HEK293 (cell line): ENCODE measurements around the gene ME3.
A peak's percentile ranks its signal among the peaks of the same experiment; 100 is the strongest.

Experiments used
- FEZF1 ChIP-seq: fragments of 450-650 bp; formaldehyde crosslinking; IDR thresholded peaks from 2 replicates; pipeline ENCODE4 v1.5.1; 2016; ENCODE audit warnings: missing biosample characterization, missing genetic modification characterization
- KLF1 ChIP-seq: fragments of 450-650 bp; formaldehyde crosslinking; IDR thresholded peaks from 2 replicates; pipeline ENCODE4 v1.5.1; 2016; ENCODE audit warnings: missing biosample characterization, missing genetic modification characterization
- KLF10 ChIP-seq: fragments of 450-650 bp; IDR thresholded peaks from 2 replicates; pipeline ENCODE4 v1.5.1; 2018; ENCODE audit warnings: missing biosample characterization, mild to moderate bottlenecking, missing genetic modification characterization
- MEIS1 ChIP-seq: sonication (generic); formaldehyde crosslinking; IDR thresholded peaks from 2 replicates; pipeline ENCODE4 v1.8.1; 2022; ENCODE audit warnings: missing genetic modification reagents, mild to moderate bottlenecking, borderline replicate concordance
- SALL2 ChIP-seq: fragments of 450-650 bp; formaldehyde crosslinking; IDR thresholded peaks from 2 replicates; pipeline ENCODE4 v1.5.0; 2017; ENCODE audit warnings: missing biosample characterization, mild to moderate bottlenecking, missing genetic modification characterization, borderline replicate concordance
- SP7 ChIP-seq: fragments of 450-650 bp; formaldehyde crosslinking; IDR thresholded peaks from 2 replicates; pipeline ENCODE4 v1.5.1; 2016; ENCODE audit warnings: missing biosample characterization, missing genetic modification characterization
- TRIM28 ChIP-seq: IDR thresholded peaks from 2 replicates; pipeline ENCODE4 v1.6.1; 2011; ENCODE audit warnings: low read length, control low read depth, borderline replicate concordance
- ZIC2 ChIP-seq: fragments of 450-650 bp; formaldehyde crosslinking; IDR thresholded peaks from 2 replicates; pipeline ENCODE4 v1.5.1; 2016; ENCODE audit warnings: missing biosample characterization, missing genetic modification characterization
- ZNF112 ChIP-seq: fragments of 450-650 bp; formaldehyde crosslinking; IDR thresholded peaks from 2 replicates; pipeline ENCODE4 v1.5.0; 2017; ENCODE audit warnings: missing biosample characterization, missing genetic modification characterization
- ZNF211 ChIP-seq: fragments of 450-650 bp; formaldehyde crosslinking; IDR thresholded peaks from 2 replicates; pipeline ENCODE4 v1.5.1; 2016; ENCODE audit warnings: low read depth, missing biosample characterization, missing genetic modification characterization
- ZNF324 ChIP-seq: fragments of 450-650 bp; formaldehyde crosslinking; IDR thresholded peaks from 2 replicates; pipeline ENCODE4 v1.5.1; 2016; ENCODE audit warnings: missing biosample characterization, missing genetic modification characterization
- ZNF394 ChIP-seq: fragments of 450-650 bp; formaldehyde crosslinking; IDR thresholded peaks from 2 replicates; pipeline ENCODE4 v1.5.1; 2016; ENCODE audit warnings: missing biosample characterization, missing genetic modification characterization, mild to moderate bottlenecking, moderate library complexity, borderline replicate concordance
- ZNF629 ChIP-seq: fragments of 450-650 bp; formaldehyde crosslinking; IDR thresholded peaks from 2 replicates; pipeline ENCODE4 v1.5.1; 2017; ENCODE audit warnings: missing biosample characterization, missing genetic modification characterization
- ZNF707 ChIP-seq: fragments of 450-650 bp; formaldehyde crosslinking; IDR thresholded peaks from 2 replicates; pipeline ENCODE4 v1.5.1; 2016; ENCODE audit warnings: missing biosample characterization, missing genetic modification characterization
- ZXDB ChIP-seq: fragments of 450-650 bp; formaldehyde crosslinking; IDR thresholded peaks from 2 replicates; pipeline ENCODE4 v1.5.1; 2016; ENCODE audit warnings: missing biosample characterization, missing genetic modification characterization
- TF ChIP-seq, protein P1 (sequence below): fragments of 450-650 bp; formaldehyde crosslinking; IDR thresholded peaks from 2 replicates; pipeline ENCODE4 v1.5.1; 2016; ENCODE audit warnings: missing biosample characterization, missing genetic modification characterization
- TF ChIP-seq, protein P2 (sequence below): fragments of 450-650 bp; formaldehyde crosslinking; IDR thresholded peaks from 2 replicates; pipeline ENCODE4 v1.5.1; 2016; ENCODE audit warnings: missing biosample characterization, missing genetic modification characterization
- TF ChIP-seq, protein P3 (sequence below): fragments of 450-650 bp; formaldehyde crosslinking; IDR thresholded peaks from 2 replicates; pipeline ENCODE4 v1.5.1; 2017; ENCODE audit warnings: missing biosample characterization, missing genetic modification characterization
- TF ChIP-seq, protein P4 (sequence below): fragments of 450-650 bp; formaldehyde crosslinking; IDR thresholded peaks from 2 replicates; pipeline ENCODE4 v1.5.1; 2016; ENCODE audit warnings: missing biosample characterization, missing genetic modification characterization
- TF ChIP-seq, protein P5 (sequence below): fragments of 450-650 bp; formaldehyde crosslinking; optimal IDR thresholded peaks from 2 replicates; pipeline ENCODE3; 2016; ENCODE audit warnings: missing biosample characterization, mild to moderate bottlenecking, missing genetic modification characterization
- TF ChIP-seq, protein P6 (sequence below): fragments of 450-650 bp; formaldehyde crosslinking; IDR thresholded peaks from 2 replicates; pipeline ENCODE4 v1.5.1; 2017; ENCODE audit warnings: missing biosample characterization, missing genetic modification characterization
- TF ChIP-seq, protein P7 (sequence below): fragments of 450-650 bp; formaldehyde crosslinking; IDR thresholded peaks from 2 replicates; pipeline ENCODE4 v1.5.1; 2016; ENCODE audit warnings: missing biosample characterization, missing genetic modification characterization, borderline replicate concordance

ME3 gene

DNA sequence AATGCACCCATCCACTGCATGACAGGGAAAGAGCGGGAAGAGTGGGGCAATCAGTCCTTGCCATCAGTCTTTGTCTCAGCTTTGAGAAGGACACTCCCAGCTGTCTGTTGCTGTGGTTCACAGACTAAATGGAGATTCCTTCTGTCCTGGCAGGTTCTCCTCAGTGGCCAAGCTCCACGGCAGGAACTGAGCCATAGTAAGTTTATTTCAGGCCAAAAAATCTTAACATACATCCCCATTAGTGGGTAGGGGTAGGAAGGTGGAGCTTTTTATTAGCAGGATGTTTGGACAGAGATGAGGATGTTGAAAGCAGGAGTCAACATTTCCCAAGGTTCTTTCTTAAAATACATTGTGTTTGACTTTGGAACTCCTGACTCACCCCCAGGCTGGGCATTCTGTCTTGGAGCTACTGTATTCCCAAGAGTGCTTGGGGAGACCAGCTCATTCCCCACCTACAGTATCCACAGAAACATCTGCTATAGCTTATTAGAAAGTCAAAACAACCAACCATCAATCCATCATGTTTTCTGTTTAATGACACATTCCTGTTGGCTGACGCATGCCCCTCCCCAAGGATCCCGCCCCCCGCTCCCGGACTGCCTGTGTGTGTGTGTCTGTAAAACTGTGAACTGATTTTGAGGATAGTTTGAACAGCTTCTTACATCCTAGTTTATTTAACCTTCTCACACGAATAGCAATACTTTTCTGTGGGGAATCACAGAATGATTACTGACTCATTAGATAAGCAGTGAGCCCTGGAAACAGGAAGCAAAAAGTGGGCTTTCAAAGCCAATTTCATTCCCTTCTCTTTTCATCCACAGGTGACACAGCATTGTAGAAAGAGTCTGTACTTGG lies 188.2 kb downstream of the ME3 start (continued):
- TF ChIP-seq, protein P1, sequence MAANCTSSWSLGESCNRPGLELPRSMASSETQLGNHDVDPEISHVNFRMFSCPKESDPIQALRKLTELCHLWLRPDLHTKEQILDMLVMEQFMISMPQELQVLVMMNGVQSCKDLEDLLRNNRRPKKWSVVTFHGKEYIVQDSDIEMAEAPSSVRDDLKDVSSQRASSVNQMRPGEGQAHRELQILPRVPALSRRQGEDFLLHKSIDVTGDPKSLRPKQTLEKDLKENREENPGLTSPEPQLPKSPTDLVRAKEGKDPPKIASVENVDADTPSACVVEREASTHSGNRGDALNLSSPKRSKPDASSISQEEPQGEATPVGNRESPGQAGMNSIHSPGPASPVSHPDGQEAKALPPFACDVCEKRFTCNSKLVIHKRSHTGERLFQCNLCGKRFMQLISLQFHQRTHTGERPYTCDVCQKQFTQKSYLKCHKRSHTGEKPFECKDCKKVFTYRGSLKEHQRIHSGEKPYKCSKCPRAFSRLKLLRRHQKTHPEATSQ (tag by site-specific recombination) = no peak
- TF ChIP-seq, protein P2, sequence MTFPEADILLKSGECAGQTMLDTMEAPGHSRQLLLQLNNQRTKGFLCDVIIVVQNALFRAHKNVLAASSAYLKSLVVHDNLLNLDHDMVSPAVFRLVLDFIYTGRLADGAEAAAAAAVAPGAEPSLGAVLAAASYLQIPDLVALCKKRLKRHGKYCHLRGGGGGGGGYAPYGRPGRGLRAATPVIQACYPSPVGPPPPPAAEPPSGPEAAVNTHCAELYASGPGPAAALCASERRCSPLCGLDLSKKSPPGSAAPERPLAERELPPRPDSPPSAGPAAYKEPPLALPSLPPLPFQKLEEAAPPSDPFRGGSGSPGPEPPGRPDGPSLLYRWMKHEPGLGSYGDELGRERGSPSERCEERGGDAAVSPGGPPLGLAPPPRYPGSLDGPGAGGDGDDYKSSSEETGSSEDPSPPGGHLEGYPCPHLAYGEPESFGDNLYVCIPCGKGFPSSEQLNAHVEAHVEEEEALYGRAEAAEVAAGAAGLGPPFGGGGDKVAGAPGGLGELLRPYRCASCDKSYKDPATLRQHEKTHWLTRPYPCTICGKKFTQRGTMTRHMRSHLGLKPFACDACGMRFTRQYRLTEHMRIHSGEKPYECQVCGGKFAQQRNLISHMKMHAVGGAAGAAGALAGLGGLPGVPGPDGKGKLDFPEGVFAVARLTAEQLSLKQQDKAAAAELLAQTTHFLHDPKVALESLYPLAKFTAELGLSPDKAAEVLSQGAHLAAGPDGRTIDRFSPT (tag by site-specific recombination) = peak; percentile 36; the same call in 1 of the 2 replicates
- peak; percentile 92 for TF ChIP-seq SP7 (tag by site-specific recombination)
- TF ChIP-seq, protein P3, sequence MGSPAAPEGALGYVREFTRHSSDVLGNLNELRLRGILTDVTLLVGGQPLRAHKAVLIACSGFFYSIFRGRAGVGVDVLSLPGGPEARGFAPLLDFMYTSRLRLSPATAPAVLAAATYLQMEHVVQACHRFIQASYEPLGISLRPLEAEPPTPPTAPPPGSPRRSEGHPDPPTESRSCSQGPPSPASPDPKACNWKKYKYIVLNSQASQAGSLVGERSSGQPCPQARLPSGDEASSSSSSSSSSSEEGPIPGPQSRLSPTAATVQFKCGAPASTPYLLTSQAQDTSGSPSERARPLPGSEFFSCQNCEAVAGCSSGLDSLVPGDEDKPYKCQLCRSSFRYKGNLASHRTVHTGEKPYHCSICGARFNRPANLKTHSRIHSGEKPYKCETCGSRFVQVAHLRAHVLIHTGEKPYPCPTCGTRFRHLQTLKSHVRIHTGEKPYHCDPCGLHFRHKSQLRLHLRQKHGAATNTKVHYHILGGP (tag by site-specific recombination) = peak; percentile 55; the same call in 1 of the 2 replicates
- no peak for TF ChIP-seq ZNF394 (tag by site-specific recombination)
- TF ChIP-seq, protein P4, sequence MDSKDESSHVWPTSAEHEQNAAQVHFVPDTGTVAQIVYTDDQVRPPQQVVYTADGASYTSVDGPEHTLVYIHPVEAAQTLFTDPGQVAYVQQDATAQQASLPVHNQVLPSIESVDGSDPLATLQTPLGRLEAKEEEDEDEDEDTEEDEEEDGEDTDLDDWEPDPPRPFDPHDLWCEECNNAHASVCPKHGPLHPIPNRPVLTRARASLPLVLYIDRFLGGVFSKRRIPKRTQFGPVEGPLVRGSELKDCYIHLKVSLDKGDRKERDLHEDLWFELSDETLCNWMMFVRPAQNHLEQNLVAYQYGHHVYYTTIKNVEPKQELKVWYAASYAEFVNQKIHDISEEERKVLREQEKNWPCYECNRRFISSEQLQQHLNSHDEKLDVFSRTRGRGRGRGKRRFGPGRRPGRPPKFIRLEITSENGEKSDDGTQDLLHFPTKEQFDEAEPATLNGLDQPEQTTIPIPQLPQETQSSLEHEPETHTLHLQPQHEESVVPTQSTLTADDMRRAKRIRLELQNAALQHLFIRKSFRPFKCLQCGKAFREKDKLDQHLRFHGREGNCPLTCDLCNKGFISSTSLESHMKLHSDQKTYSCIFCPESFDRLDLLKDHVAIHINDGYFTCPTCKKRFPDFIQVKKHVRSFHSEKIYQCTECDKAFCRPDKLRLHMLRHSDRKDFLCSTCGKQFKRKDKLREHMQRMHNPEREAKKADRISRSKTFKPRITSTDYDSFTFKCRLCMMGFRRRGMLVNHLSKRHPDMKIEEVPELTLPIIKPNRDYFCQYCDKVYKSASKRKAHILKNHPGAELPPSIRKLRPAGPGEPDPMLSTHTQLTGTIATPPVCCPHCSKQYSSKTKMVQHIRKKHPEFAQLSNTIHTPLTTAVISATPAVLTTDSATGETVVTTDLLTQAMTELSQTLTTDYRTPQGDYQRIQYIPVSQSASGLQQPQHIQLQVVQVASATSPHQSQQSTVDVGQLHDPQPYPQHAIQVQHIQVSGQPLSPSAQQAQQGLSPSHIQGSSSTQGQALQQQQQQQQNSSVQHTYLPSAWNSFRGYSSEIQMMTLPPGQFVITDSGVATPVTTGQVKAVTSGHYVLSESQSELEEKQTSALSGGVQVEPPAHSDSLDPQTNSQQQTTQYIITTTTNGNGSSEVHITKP = peak; percentile 48; the same call in 1 of the 2 replicates
- no peak for TF ChIP-seq ZNF324
- TF ChIP-seq, protein P5, sequence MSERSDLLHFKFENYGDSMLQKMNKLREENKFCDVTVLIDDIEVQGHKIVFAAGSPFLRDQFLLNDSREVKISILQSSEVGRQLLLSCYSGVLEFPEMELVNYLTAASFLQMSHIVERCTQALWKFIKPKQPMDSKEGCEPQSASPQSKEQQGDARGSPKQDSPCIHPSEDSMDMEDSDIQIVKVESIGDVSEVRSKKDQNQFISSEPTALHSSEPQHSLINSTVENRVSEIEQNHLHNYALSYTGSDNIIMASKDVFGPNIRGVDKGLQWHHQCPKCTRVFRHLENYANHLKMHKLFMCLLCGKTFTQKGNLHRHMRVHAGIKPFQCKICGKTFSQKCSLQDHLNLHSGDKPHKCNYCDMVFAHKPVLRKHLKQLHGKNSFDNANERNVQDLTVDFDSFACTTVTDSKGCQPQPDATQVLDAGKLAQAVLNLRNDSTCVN (tag by site-specific recombination) = no peak
- TF ChIP-seq ZIC2 (tag by site-specific recombination) = no peak
- no peak for TF ChIP-seq ZNF211 (tag by site-specific recombination)
- TF ChIP-seq KLF10 (tag by site-specific recombination) = peak; percentile 81
- TF ChIP-seq, protein P6, sequence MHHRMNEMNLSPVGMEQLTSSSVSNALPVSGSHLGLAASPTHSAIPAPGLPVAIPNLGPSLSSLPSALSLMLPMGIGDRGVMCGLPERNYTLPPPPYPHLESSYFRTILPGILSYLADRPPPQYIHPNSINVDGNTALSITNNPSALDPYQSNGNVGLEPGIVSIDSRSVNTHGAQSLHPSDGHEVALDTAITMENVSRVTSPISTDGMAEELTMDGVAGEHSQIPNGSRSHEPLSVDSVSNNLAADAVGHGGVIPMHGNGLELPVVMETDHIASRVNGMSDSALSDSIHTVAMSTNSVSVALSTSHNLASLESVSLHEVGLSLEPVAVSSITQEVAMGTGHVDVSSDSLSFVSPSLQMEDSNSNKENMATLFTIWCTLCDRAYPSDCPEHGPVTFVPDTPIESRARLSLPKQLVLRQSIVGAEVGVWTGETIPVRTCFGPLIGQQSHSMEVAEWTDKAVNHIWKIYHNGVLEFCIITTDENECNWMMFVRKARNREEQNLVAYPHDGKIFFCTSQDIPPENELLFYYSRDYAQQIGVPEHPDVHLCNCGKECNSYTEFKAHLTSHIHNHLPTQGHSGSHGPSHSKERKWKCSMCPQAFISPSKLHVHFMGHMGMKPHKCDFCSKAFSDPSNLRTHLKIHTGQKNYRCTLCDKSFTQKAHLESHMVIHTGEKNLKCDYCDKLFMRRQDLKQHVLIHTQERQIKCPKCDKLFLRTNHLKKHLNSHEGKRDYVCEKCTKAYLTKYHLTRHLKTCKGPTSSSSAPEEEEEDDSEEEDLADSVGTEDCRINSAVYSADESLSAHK = no peak
- TF ChIP-seq ZNF629 (tag by site-specific recombination) = peak; percentile 79
- peak; percentile 91 for TF ChIP-seq MEIS1
- no peak for TF ChIP-seq FEZF1 (tag by site-specific recombination)
- TF ChIP-seq, protein P7, sequence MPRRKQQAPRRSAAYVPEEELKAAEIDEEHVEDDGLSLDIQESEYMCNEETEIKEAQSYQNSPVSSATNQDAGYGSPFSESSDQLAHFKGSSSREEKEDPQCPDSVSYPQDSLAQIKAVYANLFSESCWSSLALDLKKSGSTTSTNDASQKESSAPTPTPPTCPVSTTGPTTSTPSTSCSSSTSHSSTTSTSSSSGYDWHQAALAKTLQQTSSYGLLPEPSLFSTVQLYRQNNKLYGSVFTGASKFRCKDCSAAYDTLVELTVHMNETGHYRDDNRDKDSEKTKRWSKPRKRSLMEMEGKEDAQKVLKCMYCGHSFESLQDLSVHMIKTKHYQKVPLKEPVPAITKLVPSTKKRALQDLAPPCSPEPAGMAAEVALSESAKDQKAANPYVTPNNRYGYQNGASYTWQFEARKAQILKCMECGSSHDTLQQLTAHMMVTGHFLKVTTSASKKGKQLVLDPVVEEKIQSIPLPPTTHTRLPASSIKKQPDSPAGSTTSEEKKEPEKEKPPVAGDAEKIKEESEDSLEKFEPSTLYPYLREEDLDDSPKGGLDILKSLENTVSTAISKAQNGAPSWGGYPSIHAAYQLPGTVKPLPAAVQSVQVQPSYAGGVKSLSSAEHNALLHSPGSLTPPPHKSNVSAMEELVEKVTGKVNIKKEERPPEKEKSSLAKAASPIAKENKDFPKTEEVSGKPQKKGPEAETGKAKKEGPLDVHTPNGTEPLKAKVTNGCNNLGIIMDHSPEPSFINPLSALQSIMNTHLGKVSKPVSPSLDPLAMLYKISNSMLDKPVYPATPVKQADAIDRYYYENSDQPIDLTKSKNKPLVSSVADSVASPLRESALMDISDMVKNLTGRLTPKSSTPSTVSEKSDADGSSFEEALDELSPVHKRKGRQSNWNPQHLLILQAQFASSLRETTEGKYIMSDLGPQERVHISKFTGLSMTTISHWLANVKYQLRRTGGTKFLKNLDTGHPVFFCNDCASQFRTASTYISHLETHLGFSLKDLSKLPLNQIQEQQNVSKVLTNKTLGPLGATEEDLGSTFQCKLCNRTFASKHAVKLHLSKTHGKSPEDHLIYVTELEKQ = peak; percentile 90
- no peak for TF ChIP-seq SALL2 (tag by site-specific recombination)
- TF ChIP-seq ZNF112 = no peak
- TF ChIP-seq ZXDB (tag by site-specific recombination) = no peak
- TF ChIP-seq TRIM28 = no peak
- no peak for TF ChIP-seq KLF1 (tag by site-specific recombination)
- TF ChIP-seq ZNF707 (tag by site-specific recombination) = no peak
